GM21423 (cell line): Measurements from ENCODE around the gene ABCB11.
"Not testable (repeated sequence)": the region's sequence is repeated elsewhere in the genome, so short reads cannot be mapped to it uniquely, and the experiment has no call there.

Experiments
- ATAC-seq: cut with Tn5 transposase; IDR thresholded peaks from one replicate; pipeline ENCODE4 v1.9.1; 2021; ENCODE audit warnings: mild to moderate bottlenecking, moderate library complexity; ENCODE audit not compliant: unreplicated experiment

The ABCB11 gene

GRCh38 chr2:169031202-169031601, at the start of gene ABCB11:
Gene ABCB11 (minus strand): TSS chr2:169031324. CDS start chr2:169018125, 13,199 bp downstream.
- ATAC-seq, result no peak

- ATAC-seq, result peak; percentile 92
Observed at GRCh38 chr2:169080250-169081069, 49.3 kb upstream of the ABCB11 start.

GRCh38 chr2:169077674-169078240, 46.6 kb upstream of the ABCB11 start:
- ATAC-seq, result no peak

DNA sequence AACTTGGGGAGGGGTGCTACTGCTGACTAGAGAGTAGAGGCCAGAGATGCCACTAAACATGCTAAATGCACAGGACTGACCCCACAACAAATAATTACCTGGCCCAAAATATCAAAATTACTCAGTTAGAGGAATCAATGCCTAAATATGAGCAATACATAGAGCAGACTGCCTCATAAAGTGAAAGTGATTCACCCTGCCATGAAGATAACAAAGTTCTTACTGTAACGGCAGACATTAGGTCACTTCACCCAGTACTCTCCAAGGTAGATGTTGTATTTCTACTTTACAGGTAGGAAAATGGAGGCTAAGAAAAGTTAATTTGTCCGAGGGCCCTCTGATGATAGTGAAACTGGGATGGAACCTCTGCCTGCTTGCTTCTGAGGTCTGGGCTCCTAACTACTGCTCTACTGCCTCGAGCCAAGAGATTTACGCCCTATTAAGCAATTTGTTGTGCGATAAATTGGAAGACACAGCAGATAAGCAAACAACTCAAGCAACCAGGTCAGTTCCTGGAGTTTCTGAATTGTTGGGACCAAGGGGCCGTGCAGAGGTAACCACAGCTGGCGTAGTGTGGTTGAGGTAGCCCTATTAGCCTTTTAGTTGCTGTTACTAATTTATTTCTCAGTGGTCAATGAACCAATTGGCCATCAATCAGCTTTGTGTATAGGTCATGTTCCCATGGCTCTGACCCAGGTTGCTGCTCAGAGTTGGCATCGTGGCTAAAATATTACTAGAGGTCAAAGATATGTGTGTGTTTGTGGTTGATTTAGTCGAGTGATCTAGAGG, 43.0 kb upstream of the ABCB11 start:
- ATAC-seq, result no peak

DNA sequence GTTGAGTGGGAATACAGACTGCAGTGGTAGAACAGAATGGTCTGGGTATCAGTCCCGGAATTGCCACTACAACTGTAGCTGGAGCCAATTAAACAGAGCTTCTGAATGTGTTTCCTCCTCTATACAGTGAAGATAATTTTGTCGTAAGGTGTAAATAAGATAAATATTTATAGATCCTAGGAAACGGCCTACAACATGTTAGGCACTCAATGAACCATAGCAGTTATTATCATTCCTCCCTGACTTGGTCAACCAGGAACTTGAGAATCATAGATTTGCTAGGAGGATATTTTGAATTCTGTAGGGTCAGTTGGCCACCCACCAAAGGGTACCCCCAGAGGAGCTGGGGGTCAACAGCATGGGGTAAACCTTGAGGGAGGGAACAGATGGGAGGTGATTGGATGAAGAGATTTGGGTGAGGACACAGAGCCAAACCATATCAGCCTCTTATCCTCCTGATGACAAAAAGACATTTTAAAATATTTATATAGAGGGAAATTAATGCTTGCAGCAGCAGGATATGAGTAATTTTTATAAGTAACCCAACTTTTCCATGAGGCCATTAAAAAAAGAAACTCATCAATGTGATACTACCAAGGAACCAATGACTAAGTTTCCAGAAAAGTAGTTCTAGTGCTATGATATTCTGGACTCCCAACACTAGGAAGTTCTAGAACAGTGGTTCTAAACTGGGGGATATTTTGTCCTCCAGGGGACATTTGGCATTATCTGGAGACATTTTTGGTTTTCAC, 42.3 kb upstream of the ABCB11 start:
- ATAC-seq, result no peak

DNA sequence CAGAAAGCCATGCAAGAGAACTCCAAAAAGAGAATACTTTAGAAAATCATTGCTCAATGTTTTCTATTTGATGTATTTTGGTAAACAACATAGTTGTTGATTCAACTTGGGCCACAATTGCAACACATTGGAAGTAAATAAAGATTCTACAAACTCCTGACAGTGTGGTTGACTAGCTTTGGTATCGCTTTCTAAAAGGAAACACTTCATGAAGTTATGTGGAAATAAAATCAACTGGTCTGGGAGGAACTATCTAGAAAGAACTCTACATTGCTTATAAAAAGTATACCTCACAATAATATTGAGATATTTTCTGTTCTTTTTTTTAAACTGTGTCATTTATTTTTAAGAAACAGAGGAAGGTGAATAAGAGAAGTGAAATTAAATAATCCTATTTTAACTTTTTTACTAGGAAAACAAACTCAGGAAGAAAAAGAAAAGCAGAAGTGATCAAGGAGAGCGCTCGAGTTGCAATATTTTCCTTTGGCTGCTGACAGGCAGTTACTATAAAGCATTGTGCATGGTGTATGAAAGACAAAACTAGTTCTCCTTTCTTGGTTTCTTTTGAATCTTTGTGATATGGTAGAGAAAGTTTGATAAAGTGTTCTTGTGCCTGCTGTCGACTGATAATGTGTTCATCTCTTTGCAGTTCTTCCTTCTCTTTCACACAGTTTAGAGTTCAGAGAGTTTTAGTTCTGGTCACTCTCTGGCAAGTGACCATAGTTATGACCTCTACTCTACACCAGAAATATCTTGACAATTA, 41.2 kb upstream of the ABCB11 start:
- ATAC-seq, result peak; percentile 44

- ATAC-seq, result no peak
Observed at GRCh38 chr2:169071455-169071854, 40.3 kb upstream of the ABCB11 start.

- no peak for ATAC-seq
Observed at GRCh38 chr2:169069833-169070232, 38.7 kb upstream of the ABCB11 start.

DNA sequence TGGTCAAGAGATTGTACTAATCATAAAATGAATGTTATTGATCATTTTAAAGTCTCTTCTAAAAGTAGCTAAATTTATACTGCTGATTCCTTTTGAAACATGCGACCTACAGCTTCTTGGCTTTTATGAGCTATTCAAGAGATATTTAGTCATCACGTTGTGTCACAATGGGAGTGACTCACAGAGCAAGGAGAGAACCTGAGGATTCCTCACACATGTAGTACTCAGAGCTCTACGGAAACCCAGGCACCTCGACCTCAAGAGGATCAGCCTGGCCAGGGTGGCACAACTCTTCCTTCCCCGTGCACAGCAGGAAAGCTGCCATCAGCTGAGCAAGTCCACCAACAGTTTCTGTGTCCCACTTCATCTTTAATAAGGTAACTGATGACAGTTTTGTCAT, 38.2 kb upstream of the ABCB11 start, which contains the start of gene DHRS9:
TSS of gene DHRS9 (plus strand) at position 223 of the 400 bp plus-strand sequence. CDS start 12,019 bp downstream, outside the sequence.
- ATAC-seq, result no peak

- no peak for ATAC-seq
Observed at GRCh38 chr2:169066897-169067296, 35.8 kb upstream of the ABCB11 start.

- no peak for ATAC-seq
Observed at GRCh38 chr2:169065864-169066517, 34.9 kb upstream of the ABCB11 start.

DNA sequence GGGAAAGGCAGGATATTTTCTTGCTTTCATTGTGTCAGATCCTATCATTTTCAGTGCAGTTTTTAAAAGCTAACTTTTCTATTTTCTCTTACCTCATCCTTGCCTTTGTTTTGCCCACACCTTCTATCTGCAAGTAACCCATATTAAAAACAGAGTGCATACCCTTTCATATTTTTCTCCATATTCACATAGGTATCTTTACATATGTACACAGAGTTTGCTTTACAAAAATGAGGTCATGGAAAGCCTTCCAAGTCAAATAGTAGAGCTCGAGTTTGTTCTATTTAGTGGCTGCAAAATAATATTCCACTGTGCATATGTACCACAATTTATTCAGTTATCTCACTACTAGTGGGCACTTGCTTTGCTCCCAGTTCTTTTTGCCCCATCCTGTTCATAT, 34.3 kb upstream of the ABCB11 start:
- no peak for ATAC-seq

DNA sequence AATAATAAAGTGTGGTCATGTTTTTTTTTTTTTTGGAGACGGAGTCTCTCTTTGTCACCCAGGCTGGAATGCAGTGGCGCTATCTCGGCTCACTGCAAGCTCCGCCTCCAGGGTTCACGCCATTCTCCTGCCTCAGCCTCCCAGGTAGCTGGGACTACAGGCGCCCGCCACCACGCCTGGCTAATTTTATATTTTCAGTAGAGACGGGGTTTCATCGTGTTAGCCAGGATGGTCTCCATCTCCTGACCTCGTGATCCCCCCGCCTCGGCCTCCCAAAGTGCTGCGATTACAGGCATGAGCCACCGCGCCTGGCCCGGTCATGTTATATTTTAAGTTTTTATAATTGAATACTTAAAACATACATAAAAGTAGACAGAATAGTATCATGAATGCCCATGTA, 33.1 kb upstream of the ABCB11 start:
- ATAC-seq, result not testable (repeated sequence)

DNA sequence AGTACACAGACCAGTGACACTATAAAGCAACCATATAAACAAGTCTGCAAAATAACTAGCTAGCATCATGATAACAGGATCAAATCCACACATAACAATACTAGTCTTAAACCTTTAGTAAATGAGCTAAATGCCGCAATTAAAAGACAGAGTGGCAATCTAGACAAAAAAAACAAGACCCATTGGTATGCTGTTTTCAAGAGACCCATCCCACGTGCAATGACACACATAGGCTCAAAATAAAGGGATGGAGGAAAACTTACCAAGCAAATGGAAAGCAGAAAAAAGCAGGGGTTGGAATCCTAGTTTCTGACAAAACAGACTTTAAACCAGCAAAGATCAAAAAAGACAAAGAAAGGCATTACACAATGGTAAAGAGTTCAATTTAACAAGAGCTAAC, 23.5 kb upstream of the ABCB11 start:
- not testable (repeated sequence) for ATAC-seq

DNA sequence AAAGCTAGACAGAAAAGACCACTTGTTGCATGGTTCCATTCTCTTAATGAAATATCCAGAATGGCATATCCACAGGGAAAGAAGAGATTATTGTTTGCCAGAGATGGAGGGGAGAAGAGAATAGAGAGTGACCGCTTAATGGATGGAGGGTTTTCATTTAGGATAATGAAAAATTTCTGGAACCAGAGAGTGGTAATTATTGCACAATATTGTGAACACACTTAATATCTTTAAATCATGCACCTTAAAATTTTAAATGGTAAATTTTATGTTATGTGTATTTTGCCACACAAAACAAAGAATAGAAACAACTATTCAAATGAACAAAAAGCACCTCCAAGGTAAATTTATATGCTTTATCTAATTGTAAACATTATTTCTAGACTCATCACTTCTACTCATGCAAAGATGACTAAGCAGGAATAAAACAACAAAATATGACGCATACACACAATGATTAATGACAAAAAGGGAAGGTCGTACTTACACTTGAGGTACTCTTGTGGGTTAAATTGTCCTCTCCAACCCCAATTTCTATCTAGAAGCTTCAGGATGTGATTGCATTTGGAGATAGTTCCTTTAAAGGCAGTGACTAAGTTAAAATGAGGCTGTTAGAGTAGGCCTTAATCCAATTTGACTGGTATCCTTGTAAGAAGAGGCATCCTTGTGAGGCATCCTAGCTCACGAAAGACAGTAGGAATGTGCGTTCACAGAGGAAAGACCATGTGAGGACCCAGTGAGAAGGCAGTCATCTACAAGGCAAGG, 19.5 kb upstream of the ABCB11 start:
- no peak for ATAC-seq

- no peak for ATAC-seq
Observed at GRCh38 chr2:169049142-169049541, 18.0 kb upstream of the ABCB11 start.

GRCh38 chr2:169047256-169048250, 16.4 kb upstream of the ABCB11 start:
- ATAC-seq, result no peak
